ENCODE measurements around the gene PYGL.
"Not testable (repeated sequence)": the region's sequence is repeated elsewhere in the genome, so short reads cannot be mapped to it uniquely, and the experiment has no call there.

Gene PYGL

DNA sequence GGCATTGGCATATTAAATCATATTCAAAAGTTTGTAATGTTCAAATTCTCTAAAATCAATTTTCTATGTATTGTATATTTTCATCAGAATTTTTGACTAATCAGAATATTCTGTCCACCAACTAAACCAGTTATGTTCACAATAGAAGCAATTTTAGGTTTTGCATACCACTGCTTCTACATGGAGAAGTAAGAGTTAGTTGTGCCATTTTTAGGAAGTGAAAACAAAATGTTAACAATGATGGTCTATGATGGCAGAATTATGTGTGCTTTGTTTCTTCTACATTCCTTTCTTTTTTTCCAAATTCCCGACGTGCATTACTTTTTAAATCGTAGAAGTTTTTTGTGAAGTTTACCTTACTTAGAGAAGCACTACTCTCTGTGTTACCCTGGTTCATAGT, 42.9 kb downstream of the PYGL start:
- TF ChIP-seq CTCF (IDR thresholded peaks at IDR 0.05; ENCODE audit: low read depth, low read length, missing control alignments) = no peak
- H3K36me3 ChIP-seq (replicated peaks) = no peaks in the 10 kb centered on the region
- in situ Hi-C loops (cut with HindIII; ENCODE audit: low pct_ligation_motif_present, low sequenced_read_pairs) = no loop called here

DNA sequence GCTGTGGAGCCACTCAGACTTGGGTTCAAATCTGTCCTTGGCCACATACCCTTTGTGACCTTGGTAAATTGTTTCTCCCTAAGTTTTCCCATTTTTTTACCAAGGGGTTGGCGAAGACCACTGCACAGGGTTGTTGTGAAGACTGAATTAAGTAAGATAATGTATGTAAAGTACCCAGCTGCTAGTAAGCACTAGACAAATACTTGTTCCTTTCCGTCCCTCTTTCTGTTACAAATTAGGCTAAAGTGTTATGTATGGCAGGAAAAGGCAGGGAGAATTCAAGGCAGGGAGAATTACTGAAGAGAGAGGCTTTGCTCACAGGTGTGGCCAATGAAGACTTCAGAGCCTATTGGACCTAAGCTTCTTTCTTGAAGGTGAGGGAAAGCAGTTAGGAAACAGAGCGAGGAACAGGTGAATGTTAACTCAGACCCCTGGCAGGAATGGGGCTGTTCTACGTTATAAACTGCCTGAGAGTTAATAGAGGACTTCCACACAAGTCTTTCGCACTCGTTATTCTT, 46.6 kb downstream of the PYGL start:
- no peak for TF ChIP-seq CTCF (IDR thresholded peaks at IDR 0.05; ENCODE audit: low read depth, low read length, missing control alignments)
- no peak for DNase-seq
- Histone ChIP-seq H3K27me3 (replicated peaks) (no peaks in the 10 kb centered on the region), H3K36me3 (replicated peaks) (no peaks in the 10 kb centered on the region), H3K27ac (no peak overlapping the region), H3K4me3 (ENCODE audit: low read depth, low read length) (no peak overlapping the region)
- in situ Hi-C loops (cut with HindIII; ENCODE audit: low pct_ligation_motif_present, low sequenced_read_pairs) = no loop called here

More for the DNA sequence above, 42.9 kb downstream of the PYGL start:
- Histone ChIP-seq H3K4me3 (ENCODE audit: low read depth, low read length) (no peak overlapping the region), H3K27ac (no peak overlapping the region), H3K27me3 (replicated peaks) (no peaks in the 10 kb centered on the region)
- no peak for DNase-seq

DNA sequence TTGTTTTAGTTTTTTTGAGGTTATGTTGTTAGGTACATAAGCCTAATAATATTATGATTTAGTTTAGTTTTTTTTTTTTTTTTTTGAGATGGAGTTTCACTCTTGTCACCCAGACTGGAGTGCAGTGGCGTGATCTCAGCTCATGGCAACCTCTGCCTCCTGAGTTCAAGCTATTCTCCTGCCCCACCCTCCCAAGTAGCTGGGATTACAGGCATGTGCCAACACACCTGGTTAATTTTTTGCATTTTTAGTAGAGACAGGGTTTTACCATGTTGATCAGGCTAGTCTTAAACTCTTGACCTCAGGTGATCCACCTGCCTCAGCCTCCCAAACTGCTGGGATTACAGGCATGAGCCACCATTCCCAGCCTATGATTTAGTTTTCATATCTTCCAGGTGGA, 47.3 kb downstream of the PYGL start:
- DNase-seq; H3K4me3 ChIP-seq (ENCODE audit: low read depth, low read length); in situ Hi-C loops (cut with HindIII; ENCODE audit: low pct_ligation_motif_present, low sequenced_read_pairs); H3K27ac ChIP-seq; H3K27me3 ChIP-seq (replicated peaks); H3K36me3 ChIP-seq (replicated peaks): not testable (repeated sequence)

DNA sequence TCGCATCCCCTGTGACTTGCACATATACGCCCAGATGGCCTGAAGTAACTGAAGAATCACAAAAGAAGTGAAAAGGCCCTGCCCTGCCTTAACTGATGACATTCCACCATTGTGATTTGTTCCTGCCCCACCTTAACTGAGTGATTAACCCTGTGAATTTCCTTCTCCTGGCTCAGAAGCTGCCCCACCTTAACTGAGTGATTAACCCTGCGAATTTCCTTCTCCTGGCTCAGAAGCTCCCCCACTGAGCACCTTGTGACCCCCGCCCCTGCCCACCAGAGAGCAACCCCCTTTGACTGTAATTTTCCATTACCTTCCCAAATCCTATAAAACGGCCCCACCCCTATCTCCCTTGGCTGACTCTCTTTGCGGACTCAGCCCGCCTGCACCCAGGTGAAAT, 47.9 kb downstream of the PYGL start:
- DNase-seq; H3K36me3 ChIP-seq (replicated peaks); H3K4me3 ChIP-seq (ENCODE audit: low read depth, low read length); in situ Hi-C loops (cut with HindIII; ENCODE audit: low pct_ligation_motif_present, low sequenced_read_pairs); H3K27me3 ChIP-seq (replicated peaks); H3K27ac ChIP-seq: not testable (repeated sequence)

- no peak for TF ChIP-seq CTCF (IDR thresholded peaks at IDR 0.05; ENCODE audit: low read depth, low read length, missing control alignments)
- in situ Hi-C loops (cut with HindIII; ENCODE audit: low pct_ligation_motif_present, low sequenced_read_pairs) = no loop called here
Observed at GRCh38 chr14:50892255-50892654, 52.0 kb downstream of the PYGL start.

DNA sequence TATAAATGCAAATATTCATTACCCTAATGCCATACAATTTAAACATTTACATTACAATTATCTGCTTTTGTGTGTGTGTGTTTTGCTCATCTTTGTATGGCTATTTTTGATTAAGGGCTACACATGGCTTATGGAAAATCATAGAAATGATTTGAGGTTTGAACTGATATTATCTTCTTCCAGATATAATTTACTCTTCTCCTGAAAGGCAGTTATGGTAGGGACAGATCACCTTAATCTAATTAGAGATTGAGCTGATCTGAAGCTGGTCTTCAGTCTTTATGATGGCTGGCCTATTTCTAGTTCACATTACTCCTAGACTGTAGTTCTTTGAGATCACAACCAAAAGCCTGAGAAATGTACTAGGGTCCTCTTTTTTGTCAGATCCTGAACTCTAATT, 56.8 kb downstream of the PYGL start:
- no peak for TF ChIP-seq CTCF (IDR thresholded peaks at IDR 0.05; ENCODE audit: low read depth, low read length, missing control alignments)
- in situ Hi-C loops (cut with HindIII; ENCODE audit: low pct_ligation_motif_present, low sequenced_read_pairs) = no loop called here
- Histone ChIP-seq H3K27me3 (replicated peaks) (no peaks in the 10 kb centered on the region), H3K4me3 (ENCODE audit: low read depth, low read length) (no peak overlapping the region), H3K36me3 (replicated peaks) (no peaks in the 10 kb centered on the region), H3K27ac (no peak overlapping the region)
- no peak for DNase-seq

More at GRCh38 chr14:50892255-50892654, 52.0 kb downstream of the PYGL start:
- Histone ChIP-seq H3K27me3 (replicated peaks) (no peaks in the 10 kb centered on the region), H3K36me3 (replicated peaks) (no peaks in the 10 kb centered on the region), H3K27ac (no peak overlapping the region), H3K4me3 (ENCODE audit: low read depth, low read length) (no peak overlapping the region)
- DNase-seq = no peak

- no peak overlapping the region for H3K27ac ChIP-seq
- no peak for DNase-seq
- in situ Hi-C loops (cut with HindIII; ENCODE audit: low pct_ligation_motif_present, low sequenced_read_pairs) = no loop called here
- no peaks in the 10 kb centered on the region for H3K27me3 ChIP-seq (replicated peaks)
- TF ChIP-seq CTCF (IDR thresholded peaks at IDR 0.05; ENCODE audit: low read depth, low read length, missing control alignments) = no peak
- no peak overlapping the region for H3K4me3 ChIP-seq (ENCODE audit: low read depth, low read length)
- H3K36me3 ChIP-seq (replicated peaks) = no peaks in the 10 kb centered on the region
Observed at GRCh38 chr14:50883827-50884197, 60.5 kb downstream of the PYGL start.
